Esophagus squamous epithelium (tissue), 4 donors: ENCODE results near the gene NSG2.

Experiments used
- CTCF ChIP-seq, 6 experiments: fragments of 450-650 bp in 4 of 6; fragments of 200-600 bp in 2 of 6; sonication (generic) in 2 of 6; IDR thresholded peaks; one replicate each; pipeline ENCODE4 v1.5.1; 2016 to 2019; ENCODE audit warnings: antibody characterized with exemption in 6 of 6, mild to moderate bottlenecking in 4 of 6, moderate library complexity in 4 of 6
- POLR2A ChIP-seq, 4 donors: fragments of 450-650 bp; IDR thresholded peaks; one replicate each; pipeline ENCODE4 v1.6.1; 2017; ENCODE audit warnings: antibody characterized with exemption in 4 of 4, mild to moderate bottlenecking in 4 of 4, moderate library complexity in 3 of 4

- TF ChIP-seq POLR2A (IDR thresholded peaks at IDR 0.05) (no peak), CTCF (IDR thresholded peaks at IDR 0.05) (no peak)
Measured at GRCh38 chr5:174008922-174009321, 36.6 kb upstream of the NSG2 start.
